Adipose tissue (tissue), 3 donors: Measurements from ENCODE around the gene TPSD1. TPM values are rescaled to one million over a fixed set of nuclear protein-coding genes. Genes with fewer than 3 reads are reported as not detected.
"Not testable (repeated sequence)": the region's sequence is repeated elsewhere in the genome, so short reads cannot be mapped to it uniquely, and the experiment has no call there.

Experiments
- H3K27ac ChIP-seq: one replicate; pipeline ENCODE4 v1.5.1; 2013; ENCODE audit warnings: low read depth, low read length
- WGBS, 3 donors: extraction: QIAGEN DNeasy Blood & Tissue Kit; methylation state at CpG; one replicate each; pipeline ENCODE4 v1.1.7; 2013; 5-methylcytosine and 5-hydroxymethylcytosine counted together
- polyA plus RNA-seq, 3 donors: library from polyadenylated mRNA; stranded (reverse); fragments of 200-250 nt; gene quantifications; one replicate each; pipeline ENCODE4 v1.2.3, GENCODE V29; 2013
- donor health status: healthy with polysubstance abuse.
- donor health status: Bipolar disorder and iron deficiency.
- donor health status: healthy.

Gene TPSD1
- polyA plus RNA-seq, 3 donors, result 0.16 to 1.2 TPM; not detected in 1

- no peak overlapping the region for H3K27ac ChIP-seq
- WGBS, 3 donors, result 75 to 83% (median 81%) methylated on average over 33 to 34 of the region's 34 CpGs
Observed at GRCh38 chr16:1257561-1258224, 1.8 kb downstream of the TPSD1 start.

- no peak overlapping the region for H3K27ac ChIP-seq
- 56 to 72% (median 68%) methylated on average over 12 of the region's 12 CpGs for WGBS, 3 donors
Observed at GRCh38 chr16:1258225-1258600, 2.3 kb downstream of the TPSD1 start.

- 10 to 17% (median 10%) methylated on average over 41 to 42 of the region's 42 CpGs for WGBS, 3 donors
- no peak overlapping the region for H3K27ac ChIP-seq
Observed at GRCh38 chr16:1258906-1259759, 3.3 kb downstream of the TPSD1 start.

- 20 to 29% (median 23%) methylated on average over 11 of the region's 11 CpGs for WGBS, 3 donors
- no peak overlapping the region for H3K27ac ChIP-seq
Observed at GRCh38 chr16:1259760-1260068, 3.8 kb downstream of the TPSD1 start.

- WGBS, 3 donors, result 64 to 67% (median 65%) methylated on average over 34 to 36 of the region's 36 CpGs
- no peak overlapping the region for H3K27ac ChIP-seq
Observed at GRCh38 chr16:1260101-1260680, 4.3 kb downstream of the TPSD1 start.

- no peak overlapping the region for H3K27ac ChIP-seq
- WGBS, 3 donors, result 11 to 17% (median 13%) methylated on average over 40 to 47 of the region's 47 CpGs
Observed at GRCh38 chr16:1261131-1261892, 5.4 kb downstream of the TPSD1 start.

GRCh38 chr16:1262210-1262845, 6.5 kb downstream of the TPSD1 start:
- no peak overlapping the region for H3K27ac ChIP-seq
- WGBS, 3 donors, result 78% methylated on average over 32 of the region's 32 CpGs

- H3K27ac ChIP-seq, result no peak overlapping the region
- 74 to 79% (median 77%) methylated on average over 9 of the region's 9 CpGs for WGBS, 3 donors
Observed at GRCh38 chr16:1262846-1263221, 7.0 kb downstream of the TPSD1 start.

- 64 to 73% (median 66%) methylated on average over 15 of the region's 15 CpGs for WGBS, 3 donors
- H3K27ac ChIP-seq, result no peak overlapping the region
Observed at GRCh38 chr16:1263591-1264344, 7.9 kb downstream of the TPSD1 start.

GRCh38 chr16:1264345-1265089, 8.6 kb downstream of the TPSD1 start:
- no peak overlapping the region for H3K27ac ChIP-seq
- WGBS, 3 donors, result 91 to 97% (median 95%) methylated on average over 16 of the region's 16 CpGs

GRCh38 chr16:1265090-1265630, 9.3 kb downstream of the TPSD1 start:
- 73 to 84% (median 81%) methylated on average over 13 of the region's 13 CpGs for WGBS, 3 donors
- no peak overlapping the region for H3K27ac ChIP-seq

- H3K27ac ChIP-seq, result no peak overlapping the region
- WGBS, 3 donors, result 86 to 88% (median 88%) methylated on average over 19 of the region's 19 CpGs
Observed at GRCh38 chr16:1265826-1266225, 10.0 kb downstream of the TPSD1 start.

GRCh38 chr16:1269418-1269817, 13.5 kb downstream of the TPSD1 start:
- 92 to 95% (median 95%) methylated on average over 7 of the region's 7 CpGs for WGBS, 3 donors
- not testable (repeated sequence) for H3K27ac ChIP-seq

GRCh38 chr16:1271380-1271723, 15.5 kb downstream of the TPSD1 start:
- 62 to 87% (median 78%) methylated on average over 12 of the region's 12 CpGs for WGBS, 3 donors
- H3K27ac ChIP-seq, result no peak overlapping the region

GRCh38 chr16:1271724-1272413, 16.0 kb downstream of the TPSD1 start:
- WGBS, 3 donors, result 7 to 23% (median 19%) methylated on average over 18 to 19 of the region's 19 CpGs

GRCh38 chr16:1272453-1273198, 16.8 kb downstream of the TPSD1 start:
- H3K27ac ChIP-seq, result no peak overlapping the region
- WGBS, 3 donors, result 71 to 78% (median 71%) methylated on average over 9 of the region's 9 CpGs

More at GRCh38 chr16:1271724-1272413, 16.0 kb downstream of the TPSD1 start:
- H3K27ac ChIP-seq, result not testable (repeated sequence)
